Measurements from ENCODE around the gene SOWAHB.

SOWAHB gene

GRCh38 chr4:76939184-76939583 is 41.2 kb upstream of the SOWAHB start:
- H3K79me1 ChIP-seq (ENCODE audit: low read length), result no peaks in the 10 kb centered on the region
- no CpG with 5 or more reads among the region's 2 CpGs for WGBS (ENCODE audit: extremely low coverage, insufficient coverage, insufficient read length)
- no peak overlapping the region for H4K12ac ChIP-seq (ENCODE audit: low read depth, low read length)
- no peak overlapping the region for H3K4me3 ChIP-seq (ENCODE audit: low read depth, low read length)
- peaks cover 2 to 9% of the 10 kb centered on the region in 2 experiments for H3K36me3 ChIP-seq (ENCODE audit: control insufficient read depth in 1 of 2, insufficient read depth in 2 of 2, low read length in 2 of 2)
- H3K9me3 ChIP-seq (ENCODE audit: insufficient read depth, low read depth, low read length), result no peaks in the 10 kb centered on the region
- no peak overlapping the region for H3K23ac ChIP-seq (ENCODE audit: low read length)
- H3K4me1 ChIP-seq (ENCODE audit: control insufficient read depth in 1 of 2, insufficient read depth in 2 of 2, low read length in 2 of 2), result peaks cover 0 to 2% of the 10 kb centered on the region in 2 experiments
- no peak overlapping the region for H3K14ac ChIP-seq (ENCODE audit: low read length)
- no peak overlapping the region for H4K91ac ChIP-seq (ENCODE audit: low read depth, low read length)
- no peak overlapping the region for H4K8ac ChIP-seq (ENCODE audit: low read depth, low read length)
- H2AK5ac ChIP-seq (ENCODE audit: low read length), result no peak overlapping the region
- H2AFZ ChIP-seq (ENCODE audit: insufficient read depth, low read length, poor library complexity), result no peak overlapping the region
- H3K79me2 ChIP-seq (ENCODE audit: control insufficient read depth, insufficient read depth, low read length, poor library complexity), result no peaks in the 10 kb centered on the region
- no peak overlapping the region for H3K4me2 ChIP-seq (ENCODE audit: low read length)
- no peak overlapping the region for H2BK120ac ChIP-seq (ENCODE audit: insufficient read depth, low read length, poor library complexity)
- no peak overlapping the region for H3K4ac ChIP-seq (ENCODE audit: low read depth, low read length)
- H3K27me3 ChIP-seq (ENCODE audit: insufficient read depth, low read length), result no peaks in the 10 kb centered on the region
- DNase-seq, result no peak
- no peak overlapping the region for H3K27ac ChIP-seq (ENCODE audit: low read depth, low read length)
- no peak overlapping the region for H2BK5ac ChIP-seq (ENCODE audit: low read depth, low read length, poor library complexity)
- H3K9ac ChIP-seq (ENCODE audit: low read length), result no peak overlapping the region
- no peak overlapping the region for H3K18ac ChIP-seq (ENCODE audit: low read length)
- no peak overlapping the region for H2BK12ac ChIP-seq (ENCODE audit: low read length)

GRCh38 chr4:76931576-76932276 is 33.8 kb upstream of the SOWAHB start:
- Histone ChIP-seq H2BK12ac (ENCODE audit: low read length) (no peak overlapping the region), H4K12ac (ENCODE audit: low read depth, low read length) (no peak overlapping the region), H2AFZ (ENCODE audit: insufficient read depth, low read length, poor library complexity) (no peak overlapping the region), H3K23ac (ENCODE audit: low read length) (no peak overlapping the region), H3K79me1 (ENCODE audit: low read length) (no peaks in the 10 kb centered on the region), H3K4me1 (ENCODE audit: control insufficient read depth in 1 of 2, insufficient read depth in 2 of 2, low read length in 2 of 2) (peaks cover 0 to 2% of the 10 kb centered on the region in 2 experiments), H3K14ac (ENCODE audit: low read length) (no peak overlapping the region), H3K9ac (ENCODE audit: low read length) (no peak overlapping the region), H3K79me2 (ENCODE audit: control insufficient read depth, insufficient read depth, low read length, poor library complexity) (no peaks in the 10 kb centered on the region), H3K9me3 (ENCODE audit: insufficient read depth, low read depth, low read length) (no peaks in the 10 kb centered on the region), H2BK5ac (ENCODE audit: low read depth, low read length, poor library complexity) (no peak overlapping the region), H3K27ac (ENCODE audit: low read depth, low read length) (no peak overlapping the region), H4K8ac (ENCODE audit: low read depth, low read length) (no peak overlapping the region), H3K27me3 (ENCODE audit: insufficient read depth, low read length) (no peaks in the 10 kb centered on the region), H3K4me3 (ENCODE audit: low read depth, low read length) (no peak overlapping the region), H3K4ac (ENCODE audit: low read depth, low read length) (no peak overlapping the region), H2BK120ac (ENCODE audit: insufficient read depth, low read length, poor library complexity) (no peak overlapping the region), H2AK5ac (ENCODE audit: low read length) (no peak overlapping the region), H3K36me3 (ENCODE audit: control insufficient read depth in 1 of 2, insufficient read depth in 2 of 2, low read length in 2 of 2) (no peaks in the 10 kb centered on the region), H3K4me2 (ENCODE audit: low read length) (no peak overlapping the region), H3K18ac (ENCODE audit: low read length) (no peak overlapping the region), H4K91ac (ENCODE audit: low read depth, low read length) (no peak overlapping the region)
- DNase-seq, result no peak
- no CpG with 5 or more reads among the region's 7 CpGs for WGBS (ENCODE audit: extremely low coverage, insufficient coverage, insufficient read length)

- Histone ChIP-seq H3K36me3 (ENCODE audit: control insufficient read depth in 1 of 2, insufficient read depth in 2 of 2, low read length in 2 of 2) (no peaks in the 10 kb centered on the region), H3K79me2 (ENCODE audit: control insufficient read depth, insufficient read depth, low read length, poor library complexity) (no peaks in the 10 kb centered on the region), H4K12ac (ENCODE audit: low read depth, low read length) (no peak overlapping the region), H3K9ac (ENCODE audit: low read length) (no peak overlapping the region), H3K4me1 (ENCODE audit: control insufficient read depth in 1 of 2, insufficient read depth in 2 of 2, low read length in 2 of 2) (peaks cover 0 to 2% of the 10 kb centered on the region in 2 experiments), H2AFZ (ENCODE audit: insufficient read depth, low read length, poor library complexity) (no peak overlapping the region), H3K27me3 (ENCODE audit: insufficient read depth, low read length) (no peaks in the 10 kb centered on the region), H3K79me1 (ENCODE audit: low read length) (no peaks in the 10 kb centered on the region), H3K4me3 (ENCODE audit: low read depth, low read length) (no peak overlapping the region), H3K23ac (ENCODE audit: low read length) (no peak overlapping the region), H3K18ac (ENCODE audit: low read length) (no peak overlapping the region), H2AK5ac (ENCODE audit: low read length) (no peak overlapping the region), H2BK5ac (ENCODE audit: low read depth, low read length, poor library complexity) (no peak overlapping the region), H3K9me3 (ENCODE audit: insufficient read depth, low read depth, low read length) (no peaks in the 10 kb centered on the region), H4K8ac (ENCODE audit: low read depth, low read length) (no peak overlapping the region), H3K4ac (ENCODE audit: low read depth, low read length) (no peak overlapping the region), H2BK12ac (ENCODE audit: low read length) (no peak overlapping the region), H2BK120ac (ENCODE audit: insufficient read depth, low read length, poor library complexity) (no peak overlapping the region), H3K14ac (ENCODE audit: low read length) (no peak overlapping the region), H4K91ac (ENCODE audit: low read depth, low read length) (no peak overlapping the region), H3K27ac (ENCODE audit: low read depth, low read length) (no peak overlapping the region), H3K4me2 (ENCODE audit: low read length) (no peak overlapping the region)
- DNase-seq, result no peak
Observed at GRCh38 chr4:76931087-76931486, 33.1 kb upstream of the SOWAHB start.

GRCh38 chr4:76930685-76931084 is 32.7 kb upstream of the SOWAHB start:
- Histone ChIP-seq H3K4me2 (ENCODE audit: low read length) (no peak overlapping the region), H3K79me1 (ENCODE audit: low read length) (no peaks in the 10 kb centered on the region), H3K14ac (ENCODE audit: low read length) (no peak overlapping the region), H3K79me2 (ENCODE audit: control insufficient read depth, insufficient read depth, low read length, poor library complexity) (no peaks in the 10 kb centered on the region), H2BK12ac (ENCODE audit: low read length) (no peak overlapping the region), H2AK5ac (ENCODE audit: low read length) (no peak overlapping the region), H3K4me3 (ENCODE audit: low read depth, low read length) (no peak overlapping the region), H3K9me3 (ENCODE audit: insufficient read depth, low read depth, low read length) (no peaks in the 10 kb centered on the region), H3K36me3 (ENCODE audit: control insufficient read depth in 1 of 2, insufficient read depth in 2 of 2, low read length in 2 of 2) (no peaks in the 10 kb centered on the region), H3K9ac (ENCODE audit: low read length) (no peak overlapping the region), H3K4me1 (ENCODE audit: control insufficient read depth in 1 of 2, insufficient read depth in 2 of 2, low read length in 2 of 2) (peaks cover 0 to 2% of the 10 kb centered on the region in 2 experiments), H3K27ac (ENCODE audit: low read depth, low read length) (no peak overlapping the region), H3K23ac (ENCODE audit: low read length) (no peak overlapping the region), H4K12ac (ENCODE audit: low read depth, low read length) (no peak overlapping the region), H3K4ac (ENCODE audit: low read depth, low read length) (no peak overlapping the region), H3K18ac (ENCODE audit: low read length) (no peak overlapping the region), H2AFZ (ENCODE audit: insufficient read depth, low read length, poor library complexity) (no peak overlapping the region), H4K8ac (ENCODE audit: low read depth, low read length) (no peak overlapping the region), H2BK120ac (ENCODE audit: insufficient read depth, low read length, poor library complexity) (no peak overlapping the region), H4K91ac (ENCODE audit: low read depth, low read length) (no peak overlapping the region), H3K27me3 (ENCODE audit: insufficient read depth, low read length) (no peaks in the 10 kb centered on the region), H2BK5ac (ENCODE audit: low read depth, low read length, poor library complexity) (no peak overlapping the region)
- DNase-seq, result peak in 1 of 2 donors; percentile 36
- WGBS (ENCODE audit: extremely low coverage, insufficient coverage, insufficient read length), result no CpG with 5 or more reads among the region's 2 CpGs

Data from trophoblast cell (in vitro differentiated cells and primary cell).